HepG2 (cell line): Measurements from ENCODE around the gene TMEM87B. TPM values are rescaled to one million over a fixed set of nuclear protein-coding genes. Genes with fewer than 3 reads are reported as not detected.

ENCODE experiments used
- ATAC-seq: fragments of 200-7000 bp; cut with Tn5 transposase; 3 replicates; pipeline ENCODE4 v1.9.1; 2020; ENCODE audit warnings: mild to moderate bottlenecking, moderate library complexity
- BruUV-seq: library from RNA; stranded (reverse); fragments of 400-500 nt; replicated peaks from 2 replicates; lab custom pipeline; 2021; lab: Mats Ljungman, UMichigan
- CTCF ChIA-PET: fragments of 300-600 bp; formaldehyde crosslinking; extraction: SDS; loops from one replicate; lab custom pipeline; 2021; ENCODE audit warnings: low total read pairs, inconsistent platforms, low intra/inter-chr PET ratio; lab: Yijun Ruan, JAX
- POLR2A ChIA-PET: fragments of 350-600 bp; sonication (Branson Sonifier 250); formaldehyde crosslinking; loops from one replicate; lab custom pipeline; 2020; ENCODE audit warnings: antibody characterized with exemption, inconsistent platforms; lab: Yijun Ruan, JAX
- DNase-seq: peaks from one replicate; pipeline ENCODE4 v3.0.0-alpha.2; 2015; ENCODE audit warnings: low spot score
- FAIRE-seq: peaks from 3 replicates; lab custom pipeline; 2011; peaks lifted over from hg19 to GRCh38; lab: Jason Lieb, UNC
- H2AFZ ChIP-seq: one replicate; pipeline ENCODE4 v1.6.1; 2011; ENCODE audit warnings: low read length, inconsistent platforms
- H3K27ac ChIP-seq: fragments of 300-600 bp; 3 replicates; pipeline ENCODE4 v1.8.0; 2011; ENCODE audit warnings: mixed run types, mild to moderate bottlenecking, mixed read lengths, low read length, inconsistent platforms; ENCODE audit not compliant: insufficient read depth; ENCODE audit errors: extremely low read length
- H3K27me3 ChIP-seq, 2 experiments: fragments of 200-600 bp in 1 of 2; 2 replicates in 1 of 2; 3 replicates in 1 of 2; pipeline versions ENCODE4 v1.6.0 to v1.8.0; 2011; ENCODE audit warnings: low read length in 2 of 2, mild to moderate bottlenecking in 2 of 2, moderate library complexity in 2 of 2, inconsistent platforms in 1 of 2; ENCODE audit not compliant: insufficient read depth in 2 of 2, control insufficient read depth in 1 of 2
- H3K36me3 ChIP-seq, 2 experiments: fragments of 200-600 bp in 1 of 2; replicated peaks in 1 of 2; 2 replicates in 1 of 2; 3 replicates in 1 of 2; pipeline versions ENCODE4 v1.5.1 to v1.8.0; 2011; ENCODE audit warnings: low read length in 2 of 2, inconsistent platforms in 1 of 2; ENCODE audit not compliant: insufficient read depth in 2 of 2, control insufficient read depth in 1 of 2
- H3K4me1 ChIP-seq: 2 replicates; pipeline ENCODE4 v1.5.1; 2012; ENCODE audit warnings: low read length, inconsistent platforms; ENCODE audit not compliant: insufficient read depth
- H3K4me2 ChIP-seq: 2 replicates; pipeline ENCODE4 v1.6.0; 2011; ENCODE audit warnings: low read depth, low read length, inconsistent platforms
- H3K4me3 ChIP-seq, 3 experiments: fragments of 200-600 bp in 1 of 3; sonication (generic), shearing (Covaris generic) in 1 of 3; replicated peaks in 1 of 3; 2 replicates each; pipeline ENCODE4 v1.5.1; 2011 to 2016; ENCODE audit warnings: low read length in 3 of 3, inconsistent platforms in 2 of 3, low read depth in 2 of 3, mild to moderate bottlenecking in 2 of 3, control low read depth in 1 of 3, mixed read lengths in 1 of 3; ENCODE audit not compliant: insufficient read depth in 1 of 3
- H3K79me2 ChIP-seq: one replicate; pipeline ENCODE4 v1.6.1; 2011; ENCODE audit warnings: low read length, inconsistent platforms; ENCODE audit not compliant: insufficient read depth
- H3K9ac ChIP-seq: 2 replicates; pipeline ENCODE4 v1.6.0; 2011; ENCODE audit warnings: mild to moderate bottlenecking, low read depth, low read length, inconsistent platforms; ENCODE audit not compliant: insufficient read depth
- H3K9me3 ChIP-seq: 2 replicates; pipeline ENCODE4 v1.5.1; 2012; ENCODE audit warnings: mild to moderate bottlenecking, low read length
- H4K20me1 ChIP-seq: 2 replicates; pipeline ENCODE4 v1.6.0; 2011; ENCODE audit warnings: inconsistent platforms, mild to moderate bottlenecking, low read length, moderate library complexity; ENCODE audit not compliant: insufficient read depth
- ETV5 ChIP-seq: IDR thresholded peaks from 2 replicates; pipeline ENCODE4 v1.6.1; 2018; ENCODE audit warnings: missing biosample characterization, missing genetic modification reagents, inconsistent platforms, borderline replicate concordance
- FOXK1 ChIP-seq: sonication (generic); formaldehyde crosslinking; IDR thresholded peaks from 2 replicates; pipeline ENCODE4 v1.4.0; 2020; ENCODE audit warnings: low read depth, missing genetic modification reagents, borderline replicate concordance
- GPN1 ChIP-seq: sonication (generic); formaldehyde crosslinking; IDR thresholded peaks from 2 replicates; pipeline ENCODE4 v1.5.1; 2020; ENCODE audit warnings: missing genetic modification reagents, borderline replicate concordance
- HDAC1 ChIP-seq: sonication (generic); formaldehyde crosslinking; IDR thresholded peaks from 2 replicates; pipeline ENCODE4 v1.5.1; 2020; ENCODE audit warnings: mild to moderate bottlenecking, missing genetic modification reagents
- HOXA5 ChIP-seq: sonication (generic); formaldehyde crosslinking; IDR thresholded peaks from 2 replicates; pipeline ENCODE4 v1.4.0; 2020; ENCODE audit warnings: missing genetic modification reagents
- KLF11 ChIP-seq: IDR thresholded peaks from 2 replicates; pipeline ENCODE4 v1.6.1; 2016; ENCODE audit warnings: missing compliant biosample characterization
- KLF12 ChIP-seq: sonication (generic); formaldehyde crosslinking; IDR thresholded peaks from 2 replicates; pipeline ENCODE4 v1.4.0; 2020; ENCODE audit warnings: missing genetic modification reagents, borderline replicate concordance
- MAZ ChIP-seq, 2 experiments: sonication (generic) in 1 of 2; formaldehyde crosslinking in 1 of 2; IDR thresholded peaks; 2 replicates each; pipeline versions ENCODE4 v1.5.0 to v1.6.1; 2012 to 2020; ENCODE audit warnings: low read depth in 2 of 2, mild to moderate bottlenecking in 2 of 2, borderline replicate concordance in 1 of 2, improper control_type of control experiment in 1 of 2, low read length in 1 of 2, missing genetic modification reagents in 1 of 2, moderate library complexity in 1 of 2
- MEF2D ChIP-seq: sonication (generic); formaldehyde crosslinking; IDR thresholded peaks from 2 replicates; pipeline ENCODE4 v1.5.1; 2020; ENCODE audit warnings: mild to moderate bottlenecking, missing genetic modification reagents
- MLXIP ChIP-seq: sonication (generic); formaldehyde crosslinking; IDR thresholded peaks from 2 replicates; pipeline ENCODE4 v1.9.0; 2021; ENCODE audit warnings: missing genetic modification reagents, borderline replicate concordance
- NBN ChIP-seq: fragments of 450-650 bp; conservative IDR thresholded peaks from 2 replicates; pipeline ENCODE4 v1.6.1; 2017
- POLR2AphosphoS2 ChIP-seq: IDR thresholded peaks from 2 replicates; pipeline ENCODE4 v1.6.1; 2011; ENCODE audit warnings: low read depth, low read length, improper control_type of control experiment
- TFE3 ChIP-seq: IDR thresholded peaks from 2 replicates; pipeline ENCODE4 v1.6.1; 2016
- ZFY ChIP-seq: sonication (generic); formaldehyde crosslinking; IDR thresholded peaks from 2 replicates; pipeline ENCODE4 v1.4.0; 2020; ENCODE audit warnings: missing genetic modification reagents
- ZNF207 ChIP-seq: fragments of 450-650 bp; IDR thresholded peaks from 2 replicates; pipeline ENCODE4 v1.6.1; 2016; ENCODE audit warnings: antibody characterized with exemption, borderline replicate concordance
- ZNF564 ChIP-seq: sonication (generic); formaldehyde crosslinking; IDR thresholded peaks from 2 replicates; pipeline ENCODE4 v1.8.1; 2023; ENCODE audit warnings: mild to moderate bottlenecking, missing genetic modification reagents
- ZNF652 ChIP-seq: IDR thresholded peaks from 2 replicates; pipeline ENCODE4 v1.6.1; 2016; ENCODE audit warnings: low read depth, borderline replicate concordance
- ZNF746 ChIP-seq: sonication (generic); formaldehyde crosslinking; IDR thresholded peaks from 2 replicates; pipeline ENCODE4 v1.8.0; 2022; ENCODE audit warnings: mild to moderate bottlenecking, missing genetic modification reagents
- WGBS: methylation state at CpG from one replicate; pipeline ENCODE4 v1.1.6; 2017; ENCODE audit warnings: low lambda C conversion rate; 5-methylcytosine and 5-hydroxymethylcytosine counted together
- in situ Hi-C: cut with HindIII; loops from 2 replicates; pipeline ENCODE4 v1.10.0; 2017; ENCODE audit warnings: low pct_unique_long_range_greater_than_20kb; ENCODE audit not compliant: extremely low pct_ligation_motif_present
- intact Hi-C: fragments of 100-400 bp; cut with micrococcal nuclease; formaldehyde crosslinking; loops from one replicate; pipeline ENCODE4 v1.10.0; 2022; ENCODE audit not compliant: unreplicated experiment
- polyA plus RNA-seq, 8 experiments: library from polyadenylated mRNA; depleted of rRNA in 3 of 8; stranded (reverse) in 7 of 8; unstranded in 1 of 8; fragments of >200 nt; fragmentation: Illumina TruSeq in 4 of 8; extraction: Trizol in 4 of 8; gene quantifications; 2 replicates each; pipeline versions ENCODE4 v1.2.1 to v1.2.3, GENCODE V29; 2011 to 2016; ENCODE audit warnings: low read depth in 4 of 8, missing spikeins in 1 of 8, mixed read lengths in 1 of 8; ENCODE audit not compliant: insufficient read depth in 1 of 8
- total RNA-seq, 5 experiments: library from RNA; depleted of rRNA; stranded (reverse); fragments of >200 nt; fragmentation: Illumina TruSeq; extraction: Trizol; gene quantifications; 2 replicates each; pipeline ENCODE4 v1.2.3, GENCODE V29; 2016; ENCODE audit warnings: low read depth in 1 of 5
- TF ChIP-seq, protein P1 (sequence below): sonication (generic); formaldehyde crosslinking; IDR thresholded peaks from 2 replicates; pipeline ENCODE4 v1.5.0; 2020; ENCODE audit warnings: missing genetic modification reagents

Gene TMEM87B
- total and polyA plus RNA-seq, 2 of the 13 experiments (the other 11 are each of a cell fraction or from before 2014, with no cell fraction given) = 15.1 to 16.2 TPM

GRCh38 chr2:112075490-112076260 is 20.6 kb downstream of the TMEM87B start:
- BruUV-seq = no TSS peak
- H4K20me1 ChIP-seq = no peaks in the 10 kb centered on the region
- no peak overlapping the region for H3K9ac ChIP-seq
- POLR2A ChIA-PET = no interaction called here
- peaks cover 3 to 38% of the 10 kb centered on the region in 2 experiments; a peak in 3 of 5 replicates for H3K36me3 ChIP-seq
- no peak overlapping the region for H3K27ac ChIP-seq
- CTCF ChIA-PET = no interaction called here
- in situ Hi-C loops = no loop called here
- H3K4me1 ChIP-seq = no peaks in the 10 kb centered on the region
- peaks cover 7% of the 10 kb centered on the region for H3K79me2 ChIP-seq
- 91% methylated on average over 8 of the region's 8 CpGs for WGBS
- DNase-seq = no peak
- ATAC-seq = no peak
- intact Hi-C loops = no loop called here
- no peak overlapping the region for H2AFZ ChIP-seq
- TF ChIP-seq ZNF746 (CRISPR knock-in tag) (no peak), FOXK1 (no peak), TFE3 (CRISPR knock-in tag) (no peak), ZNF652 (CRISPR knock-in tag) (no peak), ETV5 (no peak), MAZ (IDR thresholded peaks at IDR 0.05; ENCODE audit: borderline replicate concordance, low read depth, low read length) (no peak), MAZ (CRISPR knock-in tag; IDR thresholded peaks at IDR 0.05; ENCODE audit: low read depth) (no peak), NBN (no peak), MLXIP (CRISPR knock-in tag) (no peak), MEF2D (CRISPR knock-in tag) (no peak), POLR2AphosphoS2 (no peak), HOXA5 (CRISPR knock-in tag) (no peak), HDAC1 (CRISPR knock-in tag) (no peak), ZFY (no peak), GPN1 (CRISPR knock-in tag) (no peak), KLF11 (no peak), KLF12 (CRISPR knock-in tag) (no peak), ZNF207 (no peak), ZNF564 (CRISPR knock-in tag) (no peak)
- TF ChIP-seq, protein P1, sequence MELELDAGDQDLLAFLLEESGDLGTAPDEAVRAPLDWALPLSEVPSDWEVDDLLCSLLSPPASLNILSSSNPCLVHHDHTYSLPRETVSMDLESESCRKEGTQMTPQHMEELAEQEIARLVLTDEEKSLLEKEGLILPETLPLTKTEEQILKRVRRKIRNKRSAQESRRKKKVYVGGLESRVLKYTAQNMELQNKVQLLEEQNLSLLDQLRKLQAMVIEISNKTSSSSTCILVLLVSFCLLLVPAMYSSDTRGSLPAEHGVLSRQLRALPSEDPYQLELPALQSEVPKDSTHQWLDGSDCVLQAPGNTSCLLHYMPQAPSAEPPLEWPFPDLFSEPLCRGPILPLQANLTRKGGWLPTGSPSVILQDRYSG (CRISPR knock-in tag) = no peak
- H3K9me3 ChIP-seq = no peaks in the 10 kb centered on the region
- FAIRE-seq = no peak
- H3K4me2 ChIP-seq = no peak overlapping the region
- H3K4me3 ChIP-seq = no peak overlapping the region
- no peaks in the 10 kb centered on the region for H3K27me3 ChIP-seq
